Adrenal gland (tissue), 12 donors: ENCODE results near the gene ZNF282. TPM values are rescaled to one million over a fixed set of nuclear protein-coding genes. Genes with fewer than 3 reads are reported as not detected.

Source experiments
- DNase-seq, 7 donors: peaks; one replicate each; pipeline ENCODE4 v3.0.0-alpha.2; 2019 to 2020
- H3K27ac ChIP-seq, 5 donors: fragments of 200-600 bp; sonication (generic) in 4 of 5; 1 replicate in 3 of 5; 2 replicates in 2 of 5; pipeline versions ENCODE4 v1.5.1 to v1.8.0; 2016 to 2020; ENCODE audit warnings: mild to moderate bottlenecking in 1 of 5
- H3K27me3 ChIP-seq: fragments of 200-600 bp; 2 replicates; pipeline ENCODE4 v1.8.0; 2021
- H3K36me3 ChIP-seq, 2 donors: fragments of 200-600 bp; replicated peaks in 1 of 2; 1 replicate in 1 of 2; 2 replicates in 1 of 2; pipeline versions ENCODE4 v1.5.1 to v1.8.0; 2018 to 2022
- H3K4me1 ChIP-seq, 2 donors: fragments of 200-600 bp; replicated peaks in 1 of 2; 1 replicate in 1 of 2; 2 replicates in 1 of 2; pipeline versions ENCODE4 v1.5.1 to v1.8.0; 2018 to 2021
- H3K4me3 ChIP-seq, 4 donors: fragments of 200-600 bp; sonication (generic) in 3 of 4; one replicate each; pipeline ENCODE4 v1.5.1; 2016 to 2018
- H3K9me3 ChIP-seq, 3 donors: fragments of 200-600 bp; sonication (generic) in 1 of 3; replicated peaks in 1 of 3; 1 replicate in 2 of 3; 2 replicates in 1 of 3; pipeline versions ENCODE4 v1.5.1 to v1.8.0; 2016 to 2021
- CTCF ChIP-seq, 6 experiments: fragments of 450-650 bp in 4 of 6; fragments of 200-600 bp in 2 of 6; sonication (generic) in 1 of 6; IDR thresholded peaks; 1 replicate in 5 of 6; 2 replicates in 1 of 6; pipeline versions ENCODE4 v1.5.1 to v1.8.0; 2016 to 2021; ENCODE audit warnings: antibody characterized with exemption in 6 of 6, mild to moderate bottlenecking in 2 of 6, moderate library complexity in 1 of 6
- POLR2A ChIP-seq, 2 donors: fragments of 450-650 bp; IDR thresholded peaks; one replicate each; pipeline ENCODE4 v1.6.1; 2017; ENCODE audit warnings: antibody characterized with exemption in 2 of 2, mild to moderate bottlenecking in 2 of 2, moderate library complexity in 1 of 2
- WGBS, 4 donors: extraction: QIAGEN DNeasy Blood & Tissue Kit in 2 of 4; methylation state at CpG; one replicate each; pipeline versions ENCODE4 v1.1.5 to v1.1.7; 2013 to 2017; 5-methylcytosine and 5-hydroxymethylcytosine counted together
- intact Hi-C, 2 donors: fragments of 100-400 bp; cut with DNase I; formaldehyde crosslinking; loops; one replicate each; pipeline versions ENCODE4 v1.14.1 to v1.15.0; 2022 to 2023
- polyA plus RNA-seq, 3 donors: library from polyadenylated mRNA; stranded (reverse); fragments of 200-250 nt in 2 of 3; fragments of 350-450 nt in 1 of 3; fragmentation: Illumina TruSeq in 1 of 3; extraction: RNeasy Lipid Tissue Mini Kit (QIAGEN cat#74804) in 1 of 3; gene quantifications; one replicate each; pipeline ENCODE4 v1.2.3, GENCODE V29; 2013 to 2014
- total RNA-seq, 9 donors: library from RNA; depleted of rRNA in 4 of 9; stranded (reverse); fragments of >200 nt in 4 of 9; fragments of 120-200 nt in 1 of 9; fragmentation: NEBNext Ultra II Directional in 1 of 9; extraction: Animal tissue kit (Norgen Biotek cat#: 25700) in 1 of 9; gene quantifications; one replicate each; pipeline versions ENCODE4 v1.1.0 to v1.2.4, GENCODE V29; 2013 to 2023
- donor health status: healthy with polysubstance abuse.
- donor health status: Bipolar disorder and iron deficiency.
- donor health status: DM: yes; HTN: yes; CAD: no.
- donor health status: DM: no; HTN: no; CAD: no.
- donor health status: DM: no; HTN: no; CAD: no.
- donor health status: DM: yes; HTN: yes; CAD: no.

The ZNF282 gene
- total and polyA plus RNA-seq, 12 donors: 3.6 to 33.8 (median 16.0) TPM

GRCh38 chr7:149197675-149198074 lies 2.3 kb downstream of the ZNF282 start:
- peaks cover 0 to 44% of the 10 kb centered on the region in 2 donors for H3K36me3 ChIP-seq
- no peak for DNase-seq
- H3K27me3 ChIP-seq: no peaks in the 10 kb centered on the region
- intact Hi-C loops: no loop called here
- H3K4me1 ChIP-seq: peaks cover 9 to 22% of the 10 kb centered on the region in 2 donors
- H3K4me3 ChIP-seq: no peak overlapping the region
- no peaks in the 10 kb centered on the region for H3K9me3 ChIP-seq
- 67 to 90% (median 72%) methylated on average over 4 of the region's 4 CpGs for WGBS, 4 donors
- H3K27ac ChIP-seq: no peak overlapping the region
- TF ChIP-seq POLR2A (IDR thresholded peaks at IDR 0.05) (no peak), CTCF (IDR thresholded peaks at IDR 0.05) (no peak)

DNA sequence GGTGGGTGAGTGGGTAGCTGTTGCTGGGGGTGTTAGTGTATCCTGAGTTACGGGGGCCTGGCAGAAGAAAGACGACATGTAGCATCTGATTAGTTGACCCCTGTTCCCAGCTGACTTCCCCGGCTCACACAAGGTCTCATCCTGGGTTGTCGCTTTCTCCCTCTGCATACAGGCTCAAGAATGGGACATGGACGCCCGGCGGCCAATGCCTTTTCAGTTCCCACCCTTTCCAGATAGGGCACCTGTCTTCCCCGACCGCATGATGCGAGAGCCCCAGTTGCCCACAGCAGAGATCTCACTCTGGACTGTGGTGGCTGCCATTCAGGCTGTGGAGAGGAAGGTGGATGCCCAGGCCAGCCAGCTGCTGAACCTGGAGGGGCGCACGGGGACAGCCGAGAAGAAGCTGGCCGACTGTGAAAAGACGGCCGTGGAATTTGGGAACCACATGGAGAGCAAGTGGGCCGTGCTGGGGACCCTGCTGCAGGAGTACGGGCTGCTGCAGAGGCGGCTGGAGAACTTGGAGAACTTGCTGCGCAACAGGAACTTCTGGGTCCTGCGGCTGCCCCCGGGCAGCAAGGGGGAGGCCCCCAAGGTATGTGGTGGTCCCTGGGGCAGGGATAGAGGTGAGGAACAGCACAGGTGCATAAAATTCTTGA lies 2.9 kb downstream of the ZNF282 start:
- Histone ChIP-seq H3K4me3 (no peak overlapping the region), H3K27me3 (no peaks in the 10 kb centered on the region), H3K4me1 (peaks cover 9 to 22% of the 10 kb centered on the region in 2 donors), H3K36me3 (peaks cover 0 to 49% of the 10 kb centered on the region in 2 donors), H3K27ac (no peak overlapping the region), H3K9me3 (no peaks in the 10 kb centered on the region)
- intact Hi-C loops: no loop called here
- TF ChIP-seq CTCF (IDR thresholded peaks at IDR 0.05): no peak
- no peak for TF ChIP-seq POLR2A (IDR thresholded peaks at IDR 0.05)
- no peak for DNase-seq
- 85 to 94% (median 91%) methylated on average over 12 to 22 of the region's 22 CpGs for WGBS, 4 donors

DNA sequence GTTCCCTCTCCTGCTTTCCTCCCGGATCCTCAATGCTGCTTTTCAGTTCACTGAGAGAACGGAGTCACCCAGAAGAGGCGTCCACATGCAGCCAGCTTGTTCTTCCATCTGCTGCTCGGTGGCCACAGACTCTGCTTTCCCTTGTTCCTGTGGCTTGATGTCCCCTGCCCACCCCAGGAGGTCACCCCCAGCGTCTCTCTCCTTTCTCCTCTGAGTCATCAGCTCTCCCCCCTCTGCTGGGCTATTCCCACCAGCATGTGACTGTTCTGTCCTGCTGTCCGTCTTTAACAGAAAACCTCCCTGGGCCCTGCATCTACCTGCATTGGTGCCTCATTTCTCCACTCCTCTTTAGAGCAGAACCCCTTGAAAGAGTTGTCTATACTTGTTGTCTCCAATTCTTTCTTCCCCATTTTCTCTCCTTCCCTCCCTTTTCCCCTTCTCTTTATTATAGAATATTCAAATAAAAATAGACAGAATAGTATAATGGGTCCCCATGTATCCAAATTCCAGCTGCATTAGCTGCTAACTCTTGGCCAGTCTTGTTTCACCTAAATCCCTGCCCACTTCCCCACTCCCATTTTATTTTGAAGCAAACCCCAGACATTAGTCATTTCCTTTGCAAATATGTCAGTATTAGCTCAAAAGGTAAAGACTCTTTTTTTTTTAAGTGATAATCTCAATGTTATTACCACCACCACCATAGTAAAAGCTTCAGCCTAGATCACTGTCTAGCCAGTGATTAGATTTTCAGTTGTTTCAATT lies 4.1 kb downstream of the ZNF282 start:
- H3K4me3 ChIP-seq: no peak overlapping the region
- peaks cover 0 to 55% of the 10 kb centered on the region in 2 donors for H3K36me3 ChIP-seq
- no peak for TF ChIP-seq CTCF (IDR thresholded peaks at IDR 0.05)
- TF ChIP-seq POLR2A (IDR thresholded peaks at IDR 0.05): no peak
- intact Hi-C loops: no loop called here
- no peaks in the 10 kb centered on the region for H3K9me3 ChIP-seq
- H3K4me1 ChIP-seq: peaks cover 9 to 22% of the 10 kb centered on the region in 2 donors
- H3K27me3 ChIP-seq: no peaks in the 10 kb centered on the region
- no peak for DNase-seq
- no peak overlapping the region for H3K27ac ChIP-seq
- 81 to 85% (median 82%) methylated on average over 6 of the region's 6 CpGs for WGBS, 4 donors

DNA sequence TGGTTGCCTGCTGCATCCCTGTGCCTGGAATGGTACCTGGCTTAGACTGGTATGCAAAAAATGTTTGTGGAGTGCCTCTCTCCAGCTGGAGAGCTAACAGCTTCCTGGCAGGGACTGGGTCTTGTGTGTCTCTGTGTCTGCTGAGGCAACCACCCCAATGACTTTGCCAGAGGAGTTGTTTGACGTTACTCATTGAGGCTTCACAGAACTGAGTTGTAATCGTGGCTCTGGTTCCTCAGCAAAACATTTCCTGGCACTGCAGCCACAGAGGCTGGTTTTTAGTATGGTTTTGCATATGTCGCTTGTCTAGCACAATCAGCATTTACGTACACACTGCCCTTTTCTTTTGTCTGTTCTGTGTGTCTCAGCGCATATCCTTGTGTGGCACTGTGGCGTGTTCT lies 7.5 kb downstream of the ZNF282 start:
- Histone ChIP-seq H3K9me3 (no peaks in the 10 kb centered on the region), H3K4me1 (peaks cover 0 to under 1% of the 10 kb centered on the region in 2 donors), H3K27me3 (no peaks in the 10 kb centered on the region), H3K27ac (no peak overlapping the region), H3K4me3 (no peak overlapping the region), H3K36me3 (peaks cover 0 to 72% of the 10 kb centered on the region in 2 donors)
- no peak for TF ChIP-seq CTCF (IDR thresholded peaks at IDR 0.05)
- no peak for TF ChIP-seq POLR2A (IDR thresholded peaks at IDR 0.05)
- intact Hi-C loops: no loop called here
- 90 to 100% (median 94%) methylated on average over 6 of the region's 6 CpGs for WGBS, 4 donors
- no peak for DNase-seq
